ENCODE data around the gene ZNF277.
A peak's percentile ranks its signal among the peaks of the same experiment; 100 is the strongest.

Gene ZNF277

GRCh38 chr7:112254709-112255387, 48.4 kb downstream of the ZNF277 start:
- no peak for DNase-seq (ENCODE audit: low spot score)

- no peak for DNase-seq (ENCODE audit: low spot score)
These were observed 48.9 kb downstream of the ZNF277 start for GRCh38 chr7:112255388-112255720.

GRCh38 chr7:112257073-112257472, 50.6 kb downstream of the ZNF277 start:
- no peak for DNase-seq (ENCODE audit: low spot score)

GRCh38 chr7:112260911-112261310, 54.4 kb downstream of the ZNF277 start:
- no peak for DNase-seq (ENCODE audit: low spot score)

- no peak for DNase-seq (ENCODE audit: low spot score)
These were observed 55.5 kb downstream of the ZNF277 start for GRCh38 chr7:112262036-112262435.

GRCh38 chr7:112262855-112263487, 56.5 kb downstream of the ZNF277 start:
- DNase-seq (ENCODE audit: low spot score), result no peak

- DNase-seq (ENCODE audit: low spot score), result no peak
These were observed 57.0 kb downstream of the ZNF277 start for GRCh38 chr7:112263519-112263918.

GRCh38 chr7:112266141-112266540, 59.6 kb downstream of the ZNF277 start:
- no peak for DNase-seq (ENCODE audit: low spot score)

- DNase-seq (ENCODE audit: low spot score), result no peak
These were observed 60.2 kb downstream of the ZNF277 start for GRCh38 chr7:112266595-112267270.

GRCh38 chr7:112267944-112268691, 61.6 kb downstream of the ZNF277 start:
- DNase-seq (ENCODE audit: low spot score), result no peak

GRCh38 chr7:112271162-112271561, 64.7 kb downstream of the ZNF277 start:
- no peak for DNase-seq (ENCODE audit: low spot score)

- no peak for DNase-seq (ENCODE audit: low spot score)
These were observed 66.5 kb downstream of the ZNF277 start for GRCh38 chr7:112272921-112273561.

- DNase-seq (ENCODE audit: low spot score), result no peak
These were observed 72.5 kb downstream of the ZNF277 start for GRCh38 chr7:112279042-112279441.

- no peak for DNase-seq (ENCODE audit: low spot score)
These were observed 73.8 kb downstream of the ZNF277 start for GRCh38 chr7:112280267-112280666.

- no peak for DNase-seq (ENCODE audit: low spot score)
These were observed 76.1 kb downstream of the ZNF277 start for GRCh38 chr7:112282476-112283188.

- no peak for DNase-seq (ENCODE audit: low spot score)
These were observed 77.0 kb downstream of the ZNF277 start for GRCh38 chr7:112283382-112283910.

- DNase-seq (ENCODE audit: low spot score), result no peak
These were observed 80.0 kb downstream of the ZNF277 start for GRCh38 chr7:112286250-112287086.

GRCh38 chr7:112288301-112288700, 81.8 kb downstream of the ZNF277 start:
- DNase-seq (ENCODE audit: low spot score), result no peak

GRCh38 chr7:112290065-112290464, 83.6 kb downstream of the ZNF277 start:
- DNase-seq (ENCODE audit: low spot score), result no peak

GRCh38 chr7:112292162-112292561, 85.7 kb downstream of the ZNF277 start:
- peak; percentile 13 for DNase-seq (ENCODE audit: low spot score)
